Endodermal cell (in vitro differentiated cells): ENCODE measurements around the gene SLC6A18. TPM values are rescaled to one million over a fixed set of nuclear protein-coding genes. Genes with fewer than 3 reads are reported as not detected.

Experiments
- DNase-seq: peaks from one replicate; pipeline ENCODE4 v3.0.0-alpha.2; 2017
- H3K27ac ChIP-seq: 2 replicates; pipeline ENCODE4 v1.5.1; 2013; ENCODE audit warnings: mild to moderate bottlenecking, low read depth, low read length, moderate library complexity
- H3K27me3 ChIP-seq: 2 replicates; pipeline ENCODE4 v1.6.1; 2013; ENCODE audit warnings: mild to moderate bottlenecking, low read length, moderate library complexity; ENCODE audit not compliant: insufficient read depth, control insufficient read depth, poor library complexity, severe bottlenecking
- H3K36me3 ChIP-seq: 2 replicates; pipeline ENCODE4 v1.7.0; 2013; ENCODE audit warnings: mild to moderate bottlenecking, low read length, moderate library complexity; ENCODE audit not compliant: control insufficient read depth, insufficient read depth
- H3K4me1 ChIP-seq: one replicate; pipeline ENCODE4 v1.7.0; 2013; ENCODE audit warnings: low read length; ENCODE audit not compliant: control insufficient read depth, insufficient read depth
- H3K4me3 ChIP-seq: 2 replicates; pipeline ENCODE4 v1.5.1; 2013; ENCODE audit warnings: mild to moderate bottlenecking, low read length, moderate library complexity
- H3K9ac ChIP-seq: 2 replicates; pipeline ENCODE4 v1.6.1; 2013; ENCODE audit warnings: mild to moderate bottlenecking, low read length, moderate library complexity; ENCODE audit not compliant: poor library complexity, severe bottlenecking; ENCODE audit errors: extremely low read depth
- H3K9me3 ChIP-seq: 2 replicates; pipeline ENCODE4 v1.6.1; 2013; ENCODE audit warnings: mild to moderate bottlenecking, low read length, moderate library complexity; ENCODE audit not compliant: control insufficient read depth
- H3K27ac Mint-ChIP-seq: 2 replicates; pipeline ENCODE4 v1.8.0; 2020; ENCODE audit warnings: mixed read lengths
- H3K27me3 Mint-ChIP-seq: 2 replicates; pipeline ENCODE4 v1.8.0; 2021; ENCODE audit warnings: mild to moderate bottlenecking, mixed read lengths; ENCODE audit not compliant: insufficient read depth
- H3K36me3 Mint-ChIP-seq: 2 replicates; pipeline ENCODE4 v1.8.0; 2020; ENCODE audit warnings: low read depth, mixed read lengths
- H3K4me1 Mint-ChIP-seq: 2 replicates; pipeline ENCODE4 v1.8.0; 2020; ENCODE audit warnings: mixed read lengths
- H3K4me3 Mint-ChIP-seq: 2 replicates; pipeline ENCODE4 v1.8.0; 2020; ENCODE audit warnings: mild to moderate bottlenecking, moderate library complexity, mixed read lengths
- H3K9me3 Mint-ChIP-seq: 2 replicates; pipeline ENCODE4 v1.8.0; 2020; ENCODE audit warnings: mild to moderate bottlenecking, mixed read lengths
- CTCF ChIP-seq: fragments of 200-600 bp; sonication (generic); conservative IDR thresholded peaks from 2 replicates; pipeline ENCODE4 v1.5.0; 2021; ENCODE audit warnings: antibody characterized with exemption, mild to moderate bottlenecking
- WGBS, 2 experiments: methylation state at CpG; one replicate each; pipeline versions ENCODE4 v1.1.5 to v1.1.7; 2013; ENCODE audit warnings: missing lambda C conversion rate in 2 of 2, mixed read lengths in 1 of 2; ENCODE audit not compliant: insufficient coverage in 1 of 2, insufficient read length in 1 of 2; 5-methylcytosine and 5-hydroxymethylcytosine counted together
- total RNA-seq, 2 donors: library from RNA; stranded (reverse); fragmentation: NEBNext Ultra II Directional in 1 of 2; extraction: Animal tissue kit (Norgen Biotek cat#: 25700) in 1 of 2; gene quantifications; 2 replicates in 1 of 2; 3 replicates in 1 of 2; pipeline ENCODE4 v1.2.1, GENCODE V29; 2021

SLC6A18 gene
- total RNA-seq, 2 donors from 2014 or later = not detected

- H3K27ac ChIP-seq = no peak overlapping the region
- Mint-ChIP-seq H3K4me1 (no peaks in the 10 kb centered on the region), H3K36me3 (peaks cover 6% of the 10 kb centered on the region), H3K4me3 (no peak overlapping the region), H3K27ac (no peak overlapping the region), H3K9me3 (no peaks in the 10 kb centered on the region), H3K27me3 (no peaks in the 10 kb centered on the region)
- H3K27me3 ChIP-seq = no peaks in the 10 kb centered on the region
- TF ChIP-seq CTCF = no peak
- no peak overlapping the region for H3K4me3 ChIP-seq
- H3K9ac ChIP-seq = no peak overlapping the region
- H3K4me1 ChIP-seq = no peaks in the 10 kb centered on the region
- H3K36me3 ChIP-seq = no peaks in the 10 kb centered on the region
- WGBS, 2 experiments = 94 to 96% methylated on average over 19 to 22 of the region's 22 CpGs
- no peak for DNase-seq
- H3K9me3 ChIP-seq = no peaks in the 10 kb centered on the region
These were observed 45.2 kb downstream of the SLC6A18 start for GRCh38 chr5:1270426-1270825.

GRCh38 chr5:1270933-1271914 lies 46.0 kb downstream of the SLC6A18 start:
- H3K9me3 Mint-ChIP-seq = no peaks in the 10 kb centered on the region
- H3K4me3 Mint-ChIP-seq = no peak overlapping the region
- Histone ChIP-seq H3K4me1 (no peaks in the 10 kb centered on the region), H3K9ac (no peak overlapping the region), H3K27me3 (no peaks in the 10 kb centered on the region), H3K9me3 (no peaks in the 10 kb centered on the region), H3K4me3 (no peak overlapping the region), H3K36me3 (no peaks in the 10 kb centered on the region), H3K27ac (no peak overlapping the region)
- H3K27me3 Mint-ChIP-seq = no peaks in the 10 kb centered on the region
- DNase-seq = no peak
- WGBS, 2 experiments = 93 to 97% methylated on average over 34 to 39 of the region's 39 CpGs
- H3K4me1 Mint-ChIP-seq = no peaks in the 10 kb centered on the region
- no peak for TF ChIP-seq CTCF
- H3K27ac Mint-ChIP-seq = no peak overlapping the region
- peaks cover 6% of the 10 kb centered on the region for H3K36me3 Mint-ChIP-seq

- Mint-ChIP-seq H3K4me1 (no peaks in the 10 kb centered on the region), H3K27me3 (no peaks in the 10 kb centered on the region), H3K27ac (no peak overlapping the region), H3K36me3 (peaks cover 6% of the 10 kb centered on the region), H3K9me3 (no peaks in the 10 kb centered on the region), H3K4me3 (no peak overlapping the region)
- H3K27ac ChIP-seq = no peak overlapping the region
- no peak for TF ChIP-seq CTCF
- H3K4me1 ChIP-seq = no peaks in the 10 kb centered on the region
- 93 to 94% methylated on average over 9 to 17 of the region's 21 CpGs for WGBS, 2 experiments
- H3K4me3 ChIP-seq = no peak overlapping the region
- H3K9ac ChIP-seq = no peak overlapping the region
- H3K36me3 ChIP-seq = no peaks in the 10 kb centered on the region
- H3K9me3 ChIP-seq = no peaks in the 10 kb centered on the region
- no peak for DNase-seq
- no peaks in the 10 kb centered on the region for H3K27me3 ChIP-seq
These were observed 47.0 kb downstream of the SLC6A18 start for GRCh38 chr5:1272201-1272600.
